B cell (primary cell): ENCODE data around the gene JMJD8.

ENCODE experiments used
- CTCF ChIP-seq: fragments of 200-600 bp; IDR thresholded peaks from one replicate; pipeline ENCODE4 v1.8.0; 2022; ENCODE audit warnings: antibody characterized with exemption, mild to moderate bottlenecking
- EZH2 ChIP-seq: IDR thresholded peaks from 2 replicates; pipeline ENCODE4 v1.6.1; 2012; ENCODE audit warnings: borderline replicate concordance, low read depth, mild to moderate bottlenecking, moderate library complexity, low read length; ENCODE audit not compliant: insufficient read depth, poor library complexity, severe bottlenecking

DNA sequence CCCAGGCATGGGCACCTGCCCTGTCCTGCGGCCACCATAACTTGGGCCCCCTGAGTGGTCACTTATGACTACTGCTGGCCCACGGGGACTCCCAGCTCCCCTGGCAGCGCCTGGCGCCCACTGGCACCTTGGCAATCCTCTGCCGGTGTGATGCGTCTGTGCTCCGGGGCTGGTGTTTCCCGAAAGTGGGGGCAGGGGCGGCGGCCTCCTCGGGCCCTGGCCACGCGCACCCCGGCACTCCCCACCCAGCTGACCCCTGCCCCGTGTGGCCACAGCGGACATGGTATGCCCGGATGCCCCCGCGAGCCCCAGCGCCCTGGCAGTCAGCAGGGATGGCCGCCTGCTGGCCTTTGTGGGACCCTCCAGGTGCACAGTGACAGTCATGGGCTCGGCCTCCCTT lies 26.6 kb downstream of the JMJD8 start:
- TF ChIP-seq CTCF (no peak), EZH2 (no peak)
